IMR-90 (cell line): ENCODE data around the gene AKAP6. TPM values are rescaled to one million over a fixed set of nuclear protein-coding genes. Genes with fewer than 3 reads are reported as not detected.

ENCODE experiments used
- ATAC-seq: fragments of 200-7000 bp; cut with Tn5 transposase; 2 replicates; pipeline ENCODE4 v1.9.1; 2020; ENCODE audit warnings: low read depth, mild to moderate bottlenecking, moderate library complexity
- BruUV-seq: library from RNA; stranded (reverse); fragments of 400-500 nt; replicated peaks from 2 replicates; lab custom pipeline; 2021; lab: Mats Ljungman, UMichigan
- CTCF ChIA-PET: fragments of 300-600 bp; formaldehyde crosslinking; extraction: SDS; loops from one replicate; lab custom pipeline; 2021; ENCODE audit warnings: antibody characterized with exemption; lab: Yijun Ruan, JAX
- POLR2A ChIA-PET: fragments of 300-600 bp; sonication (Branson Sonifier 250); formaldehyde crosslinking; loops from one replicate; lab custom pipeline; 2022; ENCODE audit warnings: antibody characterized with exemption; ENCODE audit not compliant: unreplicated experiment; lab: Charles Lee
- DNase-seq: peaks from one replicate; pipeline ENCODE4 v3.0.0; 2013
- H2AFZ ChIP-seq: replicated peaks from 2 replicates; pipeline ENCODE3; 2013; ENCODE audit warnings: low read length, mild to moderate bottlenecking; ENCODE audit not compliant: poor library complexity
- H2AK5ac ChIP-seq: 2 replicates; pipeline ENCODE4 v1.6.1; 2013; ENCODE audit warnings: low read depth, low read length, inconsistent platforms
- H2AK9ac ChIP-seq: replicated peaks from 2 replicates; pipeline ENCODE3; 2013; ENCODE audit warnings: mild to moderate bottlenecking, low read depth, low read length, moderate library complexity; ENCODE audit not compliant: poor library complexity
- H2BK120ac ChIP-seq: 2 replicates; pipeline ENCODE4 v1.6.1; 2013; ENCODE audit warnings: low read depth, low read length, inconsistent platforms
- H2BK15ac ChIP-seq: 3 replicates; pipeline ENCODE4 v1.6.1; 2013; ENCODE audit warnings: low read depth, low read length, inconsistent platforms
- H2BK20ac ChIP-seq: 2 replicates; pipeline ENCODE4 v1.6.1; 2013; ENCODE audit warnings: low read depth, mild to moderate bottlenecking, inconsistent platforms, low read length, moderate library complexity
- H2BK5ac ChIP-seq: 2 replicates; pipeline ENCODE4 v1.6.1; 2013; ENCODE audit warnings: mild to moderate bottlenecking, low read depth, low read length, inconsistent platforms; ENCODE audit not compliant: poor library complexity, severe bottlenecking
- H3K14ac ChIP-seq: replicated peaks from 2 replicates; pipeline ENCODE4 v1.6.1; 2013; ENCODE audit warnings: low read depth, low read length, inconsistent platforms
- H3K18ac ChIP-seq: 2 replicates; pipeline ENCODE4 v1.6.1; 2013; ENCODE audit warnings: low read depth, low read length, control low read depth
- H3K23ac ChIP-seq: 2 replicates; pipeline ENCODE4 v1.6.1; 2013; ENCODE audit warnings: low read depth, low read length, inconsistent platforms
- H3K27ac ChIP-seq: 2 replicates; pipeline ENCODE4 v1.5.1; 2013; ENCODE audit warnings: mild to moderate bottlenecking, control low read depth, low read length; ENCODE audit not compliant: insufficient read depth
- H3K27me3 ChIP-seq: 2 replicates; pipeline ENCODE4 v1.6.1; 2013; ENCODE audit warnings: low read length; ENCODE audit not compliant: control insufficient read depth, insufficient read depth
- H3K36me3 ChIP-seq: 2 replicates; pipeline ENCODE4 v1.6.1; 2013; ENCODE audit warnings: low read length, mixed read lengths; ENCODE audit not compliant: control insufficient read depth, insufficient read depth
- H3K4ac ChIP-seq: 2 replicates; pipeline ENCODE4 v1.6.1; 2013; ENCODE audit warnings: low read depth, low read length, inconsistent platforms
- H3K4me1 ChIP-seq: 2 replicates; pipeline ENCODE4 v1.6.1; 2013; ENCODE audit warnings: low read length, mixed read lengths; ENCODE audit not compliant: control insufficient read depth, insufficient read depth
- H3K4me2 ChIP-seq: 2 replicates; pipeline ENCODE4 v1.6.1; 2013; ENCODE audit warnings: low read depth, mild to moderate bottlenecking, control low read depth, low read length, moderate library complexity
- H3K4me3 ChIP-seq: 2 replicates; pipeline ENCODE4 v1.5.1; 2013; ENCODE audit warnings: low read depth, mild to moderate bottlenecking, control low read depth, low read length, moderate library complexity; ENCODE audit not compliant: insufficient read depth
- H3K56ac ChIP-seq: 2 replicates; pipeline ENCODE4 v1.6.1; 2013; ENCODE audit warnings: low read length, inconsistent platforms; ENCODE audit not compliant: insufficient read depth; ENCODE audit errors: extremely low read depth
- H3K79me1 ChIP-seq, 2 experiments: 2 replicates each; pipeline ENCODE4 v1.6.1; 2013; ENCODE audit warnings: low read length in 2 of 2, inconsistent platforms in 1 of 2, low read depth in 1 of 2
- H3K9ac ChIP-seq: 2 replicates; pipeline ENCODE4 v1.6.1; 2013; ENCODE audit warnings: low read depth, low read length, control low read depth
- H3K9me1 ChIP-seq: 2 replicates; pipeline ENCODE4 v1.6.1; 2013; ENCODE audit warnings: low read length, inconsistent platforms; ENCODE audit not compliant: insufficient read depth
- H3K9me3 ChIP-seq: 2 replicates; pipeline ENCODE4 v1.6.1; 2013; ENCODE audit warnings: low read length; ENCODE audit not compliant: control insufficient read depth, insufficient read depth
- H4K20me1 ChIP-seq: 2 replicates; pipeline ENCODE4 v1.6.1; 2013; ENCODE audit warnings: low read length, inconsistent platforms; ENCODE audit not compliant: insufficient read depth
- H4K5ac ChIP-seq: 2 replicates; pipeline ENCODE4 v1.6.1; 2013; ENCODE audit warnings: mild to moderate bottlenecking, low read depth, low read length, control low read depth
- H4K8ac ChIP-seq, 2 experiments: 2 replicates each; pipeline ENCODE4 v1.6.1; 2013; ENCODE audit warnings: low read depth in 2 of 2, low read length in 2 of 2, control low read depth in 1 of 2, inconsistent platforms in 1 of 2
- H4K91ac ChIP-seq: 2 replicates; pipeline ENCODE4 v1.6.1; 2013; ENCODE audit warnings: low read depth, low read length, inconsistent platforms; ENCODE audit not compliant: insufficient read depth
- MAFK ChIP-seq: IDR thresholded peaks from 2 replicates; pipeline ENCODE4 v1.6.1; 2012; ENCODE audit warnings: low read depth, low read length, improper control_type of control experiment
- MXI1 ChIP-seq: IDR thresholded peaks from 2 replicates; pipeline ENCODE4 v1.6.1; 2012; ENCODE audit warnings: low read depth, mild to moderate bottlenecking, low read length, moderate library complexity, borderline replicate concordance
- RFX5 ChIP-seq: IDR thresholded peaks from 2 replicates; pipeline ENCODE4 v1.8.0; 2012; ENCODE audit warnings: low read depth, mild to moderate bottlenecking, low read length, moderate library complexity
- WGBS, 2 experiments: methylation state at CpG; one replicate each; pipeline versions ENCODE4 v1.1.5 to v1.1.7; 2013; ENCODE audit warnings: missing lambda C conversion rate in 2 of 2; ENCODE audit not compliant: insufficient read length in 1 of 2; ENCODE audit errors: extremely low coverage in 2 of 2; 5-methylcytosine and 5-hydroxymethylcytosine counted together
- dilution Hi-C: fragments of 300-500 bp; cut with HindIII; formaldehyde crosslinking; loops from one replicate; pipeline ENCODE4 v1.14.3; 2018; ENCODE audit warnings: low sequenced_read_pairs; ENCODE audit not compliant: unreplicated experiment
- in situ Hi-C: fragments of 300-500 bp; cut with MboI; formaldehyde crosslinking; loops from 3 replicates; pipeline ENCODE4 v1.14.3; 2019; ENCODE audit warnings: low sequenced_read_pairs, inconsistent platforms, mixed read lengths
- intact Hi-C: fragments of 100-400 bp; cut with micrococcal nuclease; formaldehyde crosslinking; loops from 2 replicates; pipeline ENCODE4 v1.10.0; 2022
- polyA plus RNA-seq, 3 experiments: library from polyadenylated mRNA; depleted of rRNA; stranded (reverse); fragments of >200 nt; gene quantifications; 2 replicates each; pipeline ENCODE4 v1.2.3, GENCODE V29; 2012; ENCODE audit warnings: low replicate concordance in 1 of 3
- total RNA-seq: library from RNA; depleted of rRNA; stranded (reverse); fragments of >200 nt; gene quantifications from 2 replicates; pipeline ENCODE4 v1.2.3, GENCODE V29; 2012

AKAP6 gene
- total and polyA plus RNA-seq, 2 of the 4 experiments (the other 2 are of a cell fraction) = 0.22 to 1.6 TPM

GRCh38 chr14:32703183-32703621 is 374.1 kb downstream of the AKAP6 start:
- H3K36me3 ChIP-seq = no peaks in the 10 kb centered on the region
- no peak overlapping the region for H3K14ac ChIP-seq
- no peaks in the 10 kb centered on the region for H3K27me3 ChIP-seq
- dilution Hi-C loops (no loop called here), in situ Hi-C loops (no loop called here), intact Hi-C loops (no loop called here)
- no peak for ATAC-seq
- H3K4ac ChIP-seq = no peak overlapping the region
- H2AFZ ChIP-seq = no peak overlapping the region
- no peak for TF ChIP-seq RFX5
- peak; percentile 75 for TF ChIP-seq MAFK
- TF ChIP-seq MXI1 = no peak
- H3K4me2 ChIP-seq = no peak overlapping the region
- no peak overlapping the region for H2BK120ac ChIP-seq
- H4K8ac ChIP-seq = no peak overlapping the region
- ChIA-PET CTCF (no interaction called here), POLR2A (no interaction called here)
- no peaks in the 10 kb centered on the region for H3K9me3 ChIP-seq
- H3K4me1 ChIP-seq = no peaks in the 10 kb centered on the region
- no TSS peak for BruUV-seq
- H2BK15ac ChIP-seq = no peak overlapping the region
- DNase-seq = no peak
- H2AK5ac ChIP-seq = no peak overlapping the region
- H3K9me1 ChIP-seq = no peaks in the 10 kb centered on the region
- H3K56ac ChIP-seq = no peak overlapping the region
- no peak overlapping the region for H3K27ac ChIP-seq
- H2BK5ac ChIP-seq = no peak overlapping the region
- no peak overlapping the region for H2BK20ac ChIP-seq
- H3K9ac ChIP-seq = no peak overlapping the region
- no peak overlapping the region for H3K23ac ChIP-seq
- H4K91ac ChIP-seq = no peak overlapping the region
- 29% methylated on average over 2 of the region's 4 CpGs; no CpG with 5 or more reads in 1 of the 2 experiments for WGBS, 2 experiments
- no peak overlapping the region for H3K4me3 ChIP-seq
- no peaks in the 10 kb centered on the region for H4K20me1 ChIP-seq
- H2AK9ac ChIP-seq = no peak overlapping the region
- no peak overlapping the region for H4K5ac ChIP-seq
- H3K18ac ChIP-seq = no peak overlapping the region
- H3K79me1 ChIP-seq = no peaks in the 10 kb centered on the region
